OCI-LY3 (cell line): ENCODE measurements around the gene C3orf80.

Experiments
- H2AFZ ChIP-seq: fragments of 200-600, 300-600 bp; shearing (Covaris generic); 2 replicates; pipeline ENCODE4 v1.6.0; 2014; ENCODE audit warnings: antibody characterized with exemption, low read depth, low read length
- H3K27ac ChIP-seq: fragments of 200-600, 300-600 bp; sonication (generic); 2 replicates; pipeline ENCODE4 v1.5.1; 2014; ENCODE audit warnings: mild to moderate bottlenecking, low read length, moderate library complexity, mixed read lengths
- H3K27me3 ChIP-seq: fragments of 200-600, 300-600 bp; sonication (generic); 2 replicates; pipeline ENCODE4 v1.6.1; 2014; ENCODE audit warnings: low read depth, low read length, mixed read lengths
- H3K36me3 ChIP-seq: fragments of 200-600, 300-600 bp; sonication (generic); replicated peaks from 2 replicates; pipeline ENCODE3; 2014; ENCODE audit warnings: low read depth, low read length, mixed read lengths
- H3K4me1 ChIP-seq: fragments of 300-600, 200-600 bp; sonication (generic); 2 replicates; pipeline ENCODE4 v1.6.1; 2014; ENCODE audit warnings: low read length, mixed read lengths
- H3K4me2 ChIP-seq: fragments of 200-600, 300-600 bp; sonication (generic); 2 replicates; pipeline ENCODE4 v1.6.1; 2014; ENCODE audit warnings: low read length, mixed read lengths
- H3K4me3 ChIP-seq: fragments of 300-600, 200-600 bp; sonication (generic); 2 replicates; pipeline ENCODE4 v1.5.1; 2014; ENCODE audit warnings: antibody characterized with exemption, mild to moderate bottlenecking, low read length, moderate library complexity
- H3K79me2 ChIP-seq: fragments of 300-600, 200-600 bp; shearing (Covaris generic); 2 replicates; pipeline ENCODE4 v1.6.1; 2014; ENCODE audit warnings: mild to moderate bottlenecking, low read length, mixed read lengths
- H3K9ac ChIP-seq: fragments of 300-600, 200-600 bp; shearing (Covaris generic); 2 replicates; pipeline ENCODE4 v1.6.0; 2014; ENCODE audit warnings: mild to moderate bottlenecking, low read length, moderate library complexity
- H3K9me3 ChIP-seq: fragments of 200-600, 300-600 bp; shearing (Covaris generic); 2 replicates; pipeline ENCODE4 v1.6.1; 2014; ENCODE audit warnings: low read length, mixed read lengths; ENCODE audit not compliant: insufficient read depth
- H4K20me1 ChIP-seq: fragments of 200-600, 300-600 bp; sonication (generic); 2 replicates; pipeline ENCODE4 v1.6.1; 2016; ENCODE audit warnings: low read length, mixed read lengths; ENCODE audit not compliant: insufficient read depth
- CTCF ChIP-seq: fragments of 200-600, 300-600 bp; sonication (generic); IDR thresholded peaks from 2 replicates; pipeline ENCODE4 v1.5.1; 2014; ENCODE audit warnings: antibody characterized with exemption, low read length, low read depth
- EZH2phosphoT487 ChIP-seq: fragments of 200-600 bp; shearing (Covaris generic); IDR thresholded peaks from 2 replicates; pipeline ENCODE4 v1.6.1; 2018; ENCODE audit warnings: antibody characterized with exemption, mixed run types, low read depth

C3orf80 gene

GRCh38 chr3:160187288-160187687, 37.9 kb upstream of the C3orf80 start:
- Histone ChIP-seq H4K20me1 (no peaks in the 10 kb centered on the region), H3K9me3 (no peaks in the 10 kb centered on the region), H3K4me1 (no peaks in the 10 kb centered on the region), H3K9ac (no peak overlapping the region), H3K27ac (no peak overlapping the region), H3K36me3 (no peaks in the 10 kb centered on the region), H3K79me2 (no peaks in the 10 kb centered on the region), H3K27me3 (no peaks in the 10 kb centered on the region), H3K4me2 (no peak overlapping the region), H2AFZ (no peak overlapping the region), H3K4me3 (no peak overlapping the region)
- no peak for TF ChIP-seq EZH2phosphoT487
- TF ChIP-seq CTCF = no peak

DNA sequence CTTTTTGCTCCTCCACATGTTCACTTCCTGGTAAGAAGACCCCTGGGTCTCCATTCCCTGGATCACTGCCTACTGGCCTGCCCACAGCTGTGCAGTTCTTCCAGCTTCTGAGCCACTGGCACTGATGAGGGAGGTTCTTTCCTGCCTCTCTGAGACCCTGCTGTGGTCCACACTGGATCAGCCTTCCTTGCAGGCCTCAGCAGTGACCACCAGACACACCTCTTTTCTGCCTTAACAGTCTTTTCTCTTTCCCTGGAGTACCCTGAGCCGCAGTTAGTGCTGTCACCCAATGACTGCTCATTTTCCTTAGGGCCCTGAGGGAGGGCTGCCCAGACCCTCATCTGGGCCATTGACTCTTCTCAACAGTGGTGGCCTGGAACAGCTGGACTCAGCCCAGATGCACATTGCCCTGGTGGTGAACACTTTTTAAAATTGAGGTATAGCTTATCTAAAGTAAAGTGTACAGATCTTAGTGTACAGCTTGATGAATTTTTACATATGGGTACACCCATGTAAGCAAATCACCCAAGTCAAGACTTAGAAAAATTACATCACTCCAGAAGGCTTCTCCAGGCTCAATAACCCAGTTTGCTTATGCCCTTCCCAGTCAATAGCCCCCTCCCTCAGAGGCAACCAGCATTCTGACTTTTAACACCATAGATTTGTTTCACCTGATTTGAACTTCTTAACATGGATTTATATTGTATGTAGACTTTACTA, 32.8 kb upstream of the C3orf80 start:
- H3K9me3 ChIP-seq = no peaks in the 10 kb centered on the region
- H4K20me1 ChIP-seq = no peaks in the 10 kb centered on the region
- H3K4me1 ChIP-seq = peaks cover 9% of the 10 kb centered on the region
- H3K4me3 ChIP-seq = no peak overlapping the region
- no peak overlapping the region for H2AFZ ChIP-seq
- no peaks in the 10 kb centered on the region for H3K36me3 ChIP-seq
- no peak overlapping the region for H3K4me2 ChIP-seq
- no peak overlapping the region for H3K9ac ChIP-seq
- H3K27ac ChIP-seq = no peak overlapping the region
- H3K27me3 ChIP-seq = no peaks in the 10 kb centered on the region
- TF ChIP-seq CTCF (no peak), EZH2phosphoT487 (no peak)
- no peaks in the 10 kb centered on the region for H3K79me2 ChIP-seq

DNA sequence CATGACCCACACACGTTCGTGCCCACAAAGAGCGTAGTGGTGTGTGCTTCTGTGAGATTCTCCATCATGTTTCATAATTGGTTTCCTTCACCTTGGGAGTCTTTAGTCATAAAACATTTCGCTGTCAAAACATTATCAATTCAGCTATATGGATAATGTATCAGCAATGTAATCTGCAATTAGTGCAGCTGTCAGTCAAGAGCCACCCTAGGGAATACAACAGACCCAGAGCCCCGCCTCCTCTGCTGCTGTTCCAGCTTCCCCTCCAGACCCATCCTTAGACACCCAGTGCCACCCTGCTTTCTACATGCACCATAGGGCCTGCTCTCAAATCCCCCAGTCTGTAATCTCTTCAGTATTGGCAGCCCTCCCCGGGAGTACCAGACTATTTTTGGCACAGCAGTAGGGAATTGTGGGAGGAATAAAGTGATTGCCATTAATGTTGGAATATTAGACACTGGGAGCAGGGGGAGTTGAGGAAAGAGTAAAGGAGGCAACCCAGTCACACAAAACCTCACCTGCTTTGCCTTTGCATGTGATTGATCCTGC, 31.5 kb upstream of the C3orf80 start:
- H3K4me1 ChIP-seq = peaks cover 9% of the 10 kb centered on the region
- TF ChIP-seq EZH2phosphoT487 (no peak), CTCF (no peak)
- H3K4me2 ChIP-seq = no peak overlapping the region

GRCh38 chr3:160194438-160194837, 30.8 kb upstream of the C3orf80 start:
- no peak overlapping the region for H3K4me3 ChIP-seq
- no peaks in the 10 kb centered on the region for H3K9me3 ChIP-seq
- no peaks in the 10 kb centered on the region for H3K79me2 ChIP-seq
- H3K4me1 ChIP-seq = peaks cover 9% of the 10 kb centered on the region
- no peak overlapping the region for H3K27ac ChIP-seq
- no peaks in the 10 kb centered on the region for H3K36me3 ChIP-seq
- no peak overlapping the region for H3K9ac ChIP-seq
- no peak overlapping the region for H2AFZ ChIP-seq
- H3K27me3 ChIP-seq = no peaks in the 10 kb centered on the region
- H4K20me1 ChIP-seq = no peaks in the 10 kb centered on the region
- TF ChIP-seq CTCF = no peak
- TF ChIP-seq EZH2phosphoT487 = no peak
- H3K4me2 ChIP-seq = no peak overlapping the region

More for the DNA sequence above, 31.5 kb upstream of the C3orf80 start:
- Histone ChIP-seq H3K36me3 (no peaks in the 10 kb centered on the region), H3K27me3 (no peaks in the 10 kb centered on the region), H3K9me3 (no peaks in the 10 kb centered on the region), H2AFZ (no peak overlapping the region), H3K79me2 (no peaks in the 10 kb centered on the region), H3K4me3 (no peak overlapping the region), H3K27ac (no peak overlapping the region), H3K9ac (no peak overlapping the region), H4K20me1 (no peaks in the 10 kb centered on the region)
